SW 1271 (cell line): ENCODE data around the gene VPS41.
"Not testable (repeated sequence)": the region's sequence is repeated elsewhere in the genome, so short reads cannot be mapped to it uniquely, and the experiment has no call there.

Experiments
- DNase-seq, 2 experiments: peaks; one replicate each; lab custom pipeline; 2025; lab: John Stamatoyannopoulos, UW

VPS41 gene

GRCh38 chr7:38908759-38909335 lies at the start of gene VPS41:
TSS of gene VPS41 (minus strand) at chr7:38909191. CDS start at chr7:38909174, 17 bp downstream.
- DNase-seq: peak; percentile 22 to 70

GRCh38 chr7:38955892-38956291 lies 46.9 kb upstream of the VPS41 start:
- DNase-seq: no peak

GRCh38 chr7:38953971-38954370 lies 45.0 kb upstream of the VPS41 start:
- DNase-seq: no peak

DNA sequence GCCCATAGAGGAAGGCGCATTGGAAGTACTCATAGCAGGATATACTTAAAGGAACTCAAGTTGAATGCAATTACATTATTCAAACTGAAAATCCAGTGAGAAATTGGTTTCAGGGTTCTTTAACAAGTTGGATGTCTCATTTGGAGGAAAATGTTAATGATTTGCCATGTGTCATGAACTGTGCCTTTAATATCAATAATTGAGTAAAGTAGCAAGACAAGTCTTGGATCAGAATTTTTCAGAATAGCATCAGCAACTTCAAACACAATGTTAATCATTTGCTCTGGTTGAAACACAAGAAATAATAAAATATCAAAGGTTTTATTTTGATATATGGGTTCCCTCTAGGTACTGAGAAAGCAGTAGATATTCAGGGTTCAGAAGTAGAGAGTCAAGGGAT lies 44.2 kb upstream of the VPS41 start:
- DNase-seq: no peak

GRCh38 chr7:38951213-38951612 lies 42.2 kb upstream of the VPS41 start:
- DNase-seq: no peak

DNA sequence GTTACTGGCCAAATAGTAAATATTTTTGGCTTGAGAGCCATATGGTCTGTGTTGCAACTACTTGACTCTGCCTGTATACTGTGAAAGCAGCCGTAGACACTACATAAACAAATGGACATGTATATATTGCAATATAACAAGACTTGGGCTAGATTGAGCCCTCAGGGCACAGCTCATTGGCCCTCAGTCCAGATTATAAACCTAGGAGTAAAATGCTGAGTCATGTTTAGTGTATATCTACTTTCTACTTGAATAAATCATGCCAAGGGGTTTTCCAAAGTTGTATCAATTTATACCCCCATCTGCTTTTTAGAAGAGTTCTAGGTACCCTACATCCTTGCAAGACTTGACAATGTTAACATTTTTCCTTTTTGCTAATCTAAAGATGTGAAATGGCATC lies 41.3 kb upstream of the VPS41 start:
- no peak for DNase-seq

DNA sequence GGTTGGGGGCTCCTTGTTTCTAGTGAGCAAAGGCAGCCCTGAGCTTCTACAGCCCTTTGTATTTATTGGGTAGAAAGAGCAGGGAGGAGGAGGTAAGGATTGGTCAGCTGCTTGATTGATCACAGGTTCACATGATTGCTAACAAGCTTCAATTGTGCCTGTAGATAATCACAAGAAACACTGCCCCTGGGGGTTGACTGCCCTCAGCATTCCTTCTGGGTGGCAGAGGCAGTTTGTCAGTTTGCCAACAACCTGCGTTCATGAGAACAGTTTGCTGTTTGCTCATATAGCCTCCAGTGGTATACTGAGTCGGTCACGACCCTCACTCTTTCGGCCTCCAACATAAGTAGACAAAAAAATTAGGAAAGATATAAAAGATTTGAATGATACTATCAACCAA lies 38.5 kb upstream of the VPS41 start:
- not testable (repeated sequence) for DNase-seq

- no peak for DNase-seq
Observed at GRCh38 chr7:38942431-38943051, 33.5 kb upstream of the VPS41 start.

DNA sequence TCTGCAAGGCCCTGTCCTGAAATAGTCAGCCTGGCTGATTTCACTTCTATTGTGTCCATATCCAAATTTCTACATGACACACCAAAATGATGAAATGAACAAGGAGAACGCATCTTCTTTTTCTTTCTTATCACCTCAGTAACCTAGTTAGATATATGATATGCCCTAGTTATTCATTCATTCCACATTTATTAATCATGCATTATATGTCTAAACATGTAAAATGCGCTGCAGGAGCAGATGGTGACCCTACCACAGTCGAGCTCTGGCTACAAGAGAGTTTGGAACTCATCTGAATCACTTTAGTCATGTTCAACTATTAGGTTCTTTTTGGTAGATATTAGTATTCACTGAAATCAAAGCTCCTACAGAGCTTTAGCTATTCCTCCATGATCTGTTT lies 31.8 kb upstream of the VPS41 start:
- no peak for DNase-seq

DNA sequence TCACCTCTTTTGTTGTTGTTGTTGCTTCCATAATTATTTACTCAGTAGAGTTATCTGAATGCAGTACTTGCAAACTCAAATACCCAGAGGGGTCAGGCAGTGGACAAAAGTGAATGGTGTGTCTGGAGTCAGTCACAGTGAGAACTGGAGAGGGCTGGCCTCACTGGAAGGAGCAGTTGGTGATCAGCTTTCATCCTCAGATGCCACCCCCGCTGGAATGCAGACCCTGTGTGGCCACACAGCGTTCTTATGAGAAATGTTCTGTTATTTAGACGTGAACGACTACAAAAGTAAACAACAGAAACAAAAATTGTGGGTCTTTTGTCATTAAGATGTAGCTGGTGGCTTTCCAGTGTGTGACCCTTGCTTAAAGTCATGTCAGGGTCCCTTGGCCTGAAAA lies 29.6 kb upstream of the VPS41 start:
- DNase-seq: no peak

GRCh38 chr7:38938001-38938485 lies 29.1 kb upstream of the VPS41 start:
- no peak for DNase-seq

GRCh38 chr7:38936641-38937040 lies 27.6 kb upstream of the VPS41 start:
- DNase-seq: no peak

- no peak for DNase-seq
Observed at GRCh38 chr7:38934536-38934935, 25.5 kb upstream of the VPS41 start.

GRCh38 chr7:38934051-38934450 lies 25.1 kb upstream of the VPS41 start:
- DNase-seq: no peak

DNA sequence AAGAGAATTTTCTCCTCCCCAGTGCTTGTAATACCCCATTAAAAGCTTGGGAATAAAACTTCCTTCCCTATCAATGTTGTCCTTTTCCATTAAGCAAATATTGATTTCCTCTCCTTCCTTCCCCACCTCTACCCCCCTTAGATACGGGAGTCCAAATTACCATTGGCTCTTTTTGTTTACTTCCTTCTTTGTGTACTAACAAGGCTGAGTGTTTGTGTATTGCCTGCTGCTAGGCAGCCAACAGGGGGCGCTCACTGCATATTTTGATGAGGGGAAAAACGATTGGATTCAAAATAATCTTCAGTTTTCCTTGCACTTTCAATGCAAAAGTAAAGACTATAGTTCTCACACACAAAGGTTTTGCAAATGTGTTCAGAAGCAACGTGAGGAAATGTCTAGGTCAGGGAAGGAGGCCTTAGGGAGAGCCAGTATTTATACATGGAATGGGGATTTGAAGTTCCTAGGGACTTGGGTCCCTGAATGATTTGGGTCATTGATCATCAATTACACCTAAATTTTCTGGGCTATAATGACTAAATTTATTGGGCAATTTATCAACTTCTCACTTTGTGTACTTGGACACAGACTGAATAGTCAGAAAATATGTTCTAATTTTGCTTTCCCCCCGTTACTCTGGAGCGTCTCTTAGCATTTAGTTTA lies 23.6 kb upstream of the VPS41 start:
- DNase-seq: peak in 1 of 2 experiments; percentile 48

- DNase-seq: no peak
Observed at GRCh38 chr7:38929460-38930171, 20.6 kb upstream of the VPS41 start.

- DNase-seq: no peak
Observed at GRCh38 chr7:38928506-38928905, 19.5 kb upstream of the VPS41 start.

GRCh38 chr7:38927751-38928150 lies 18.8 kb upstream of the VPS41 start:
- DNase-seq: no peak

DNA sequence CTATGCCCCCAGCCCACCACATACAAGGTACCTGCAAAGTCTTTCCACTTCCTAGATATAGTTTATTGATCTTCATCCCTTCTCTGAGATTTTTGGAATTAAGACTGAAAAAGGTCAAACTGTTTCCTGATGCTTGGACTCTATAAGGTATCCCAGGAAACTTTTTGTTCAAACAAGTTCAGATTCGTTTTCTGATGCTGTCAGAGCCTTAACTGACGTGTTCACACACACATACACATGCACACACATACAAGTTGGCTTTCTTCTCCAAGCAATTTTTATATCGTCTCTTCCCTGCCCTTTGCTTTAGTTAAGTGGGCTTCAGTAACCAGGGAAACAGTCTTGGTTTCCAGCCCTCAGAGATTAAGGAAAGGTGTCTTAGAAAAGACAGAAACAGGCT lies 11.7 kb upstream of the VPS41 start:
- no peak for DNase-seq

GRCh38 chr7:38916396-38916795 lies 7.4 kb upstream of the VPS41 start:
- no peak for DNase-seq

DNA sequence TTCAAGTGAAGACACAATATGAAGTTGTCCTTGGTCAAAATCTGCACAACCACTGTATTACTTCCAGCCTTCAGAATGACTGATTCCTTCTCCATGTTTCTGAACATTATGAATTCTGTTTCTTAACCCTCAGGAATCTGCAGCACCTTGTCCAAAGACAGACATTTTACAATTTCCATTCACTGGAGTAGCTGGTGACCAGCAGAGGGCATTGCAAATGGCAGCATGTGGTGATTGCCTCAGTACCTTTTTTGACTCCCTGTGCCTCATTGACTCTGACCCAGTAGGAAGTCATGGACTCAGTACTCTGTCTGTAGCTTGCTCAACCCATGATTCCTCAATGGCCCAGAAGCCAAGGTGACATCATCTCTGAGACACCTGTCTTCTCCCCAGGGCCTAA lies 879 bp upstream of the VPS41 start:
- DNase-seq: no peak

DNA sequence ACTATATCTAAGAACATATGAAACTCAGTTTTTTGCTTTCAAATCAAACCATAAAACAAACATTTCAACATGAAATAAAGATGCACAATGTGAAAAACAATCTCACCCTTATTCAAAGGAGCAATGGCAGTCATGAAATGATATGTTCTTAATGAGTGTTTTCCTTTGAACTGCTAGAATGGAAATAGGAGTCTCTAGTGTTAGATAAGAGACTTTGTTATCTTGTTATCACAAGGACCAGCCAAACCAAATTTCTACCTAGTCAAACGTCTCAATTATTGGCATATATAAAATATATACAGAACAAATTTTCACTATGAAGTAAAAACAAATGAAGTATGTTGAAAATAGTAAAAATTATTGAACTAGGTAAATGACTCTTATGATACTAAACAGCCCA lies 1.2 kb downstream of the VPS41 start:
- DNase-seq: no peak

DNA sequence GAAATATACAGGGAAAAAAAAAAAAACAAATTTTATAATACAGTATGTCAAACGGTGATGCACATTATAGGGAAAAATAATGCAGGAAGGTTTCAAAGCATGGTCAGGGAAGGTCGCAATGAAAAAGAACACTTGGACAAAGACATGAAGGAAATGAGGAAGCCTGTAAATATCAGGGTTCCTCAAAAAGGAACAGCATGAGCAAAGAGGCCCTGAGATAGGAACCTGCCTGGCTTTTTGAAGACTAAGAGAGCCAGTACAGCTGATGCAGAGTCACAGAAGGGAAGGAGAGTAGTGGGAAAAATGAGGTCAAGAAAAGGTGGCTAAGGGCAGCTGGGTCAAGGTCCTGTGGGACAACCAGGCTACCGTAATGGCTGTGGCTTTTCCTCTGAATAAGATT lies 1.9 kb downstream of the VPS41 start:
- no peak for DNase-seq
